Measurements from ENCODE around the gene CUEDC2. TPM values are rescaled to one million over a fixed set of nuclear protein-coding genes. Genes with fewer than 3 reads are reported as not detected.
"Not testable (repeated sequence)": the region's sequence is repeated elsewhere in the genome, so short reads cannot be mapped to it uniquely, and the experiment has no call there.

Gene CUEDC2
- total RNA-seq, 1 donor from 2014 or later = 72.9 TPM

DNA sequence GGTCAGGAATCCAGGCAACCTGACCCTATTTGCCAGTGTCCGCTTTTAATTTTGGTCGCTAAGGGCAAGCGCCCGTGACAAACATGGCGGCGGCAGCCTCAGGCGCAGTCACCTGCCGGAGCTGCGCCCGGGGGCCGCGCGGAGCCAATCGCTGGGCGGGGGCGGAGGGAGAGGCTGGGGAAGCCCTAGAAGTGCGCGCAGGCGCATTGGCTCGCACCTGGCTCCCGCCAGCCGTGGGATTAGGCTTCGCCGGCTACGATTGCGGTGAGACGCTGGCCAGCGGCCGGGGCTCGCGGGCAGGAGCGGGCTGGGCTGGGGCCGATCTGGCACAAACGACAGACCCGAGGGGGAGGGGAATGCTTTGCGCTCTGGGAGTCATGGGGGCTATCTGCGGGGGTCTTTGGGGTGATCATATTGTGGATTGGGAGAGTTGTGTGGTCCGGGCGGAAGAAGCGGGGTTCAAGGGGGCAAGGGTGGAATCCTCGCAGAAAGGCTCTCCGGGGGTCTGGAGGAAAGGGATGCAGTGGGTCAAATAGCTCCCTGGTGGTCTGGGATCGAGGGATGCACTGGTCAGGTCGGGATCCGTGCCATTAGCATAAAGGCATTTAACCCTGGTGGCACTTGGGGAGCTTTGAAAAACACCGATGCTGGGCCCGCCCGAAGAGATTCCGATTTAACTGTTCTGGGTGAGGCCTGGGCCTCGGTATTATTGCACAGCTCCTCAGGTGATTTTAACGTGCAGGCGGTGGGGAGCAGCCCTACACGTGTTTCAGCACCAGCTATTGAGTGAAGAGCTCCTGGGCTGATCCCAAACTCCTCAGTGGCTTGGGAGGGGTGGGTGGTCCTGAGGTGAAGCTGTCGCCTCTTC is 29.0 kb upstream of the CUEDC2 start:
- Mint-ChIP-seq H3K27me3 (ENCODE audit: unreplicated experiment) (peaks cover 7% of the 10 kb centered on the region), H3K36me3 (ENCODE audit: low read depth, unreplicated experiment) (peaks cover 4% of the 10 kb centered on the region), H3K27ac (ENCODE audit: unreplicated experiment) (peak overlapping the region; percentile 83), H3K4me1 (ENCODE audit: unreplicated experiment) (peaks cover 27% of the 10 kb centered on the region), H3K4me3 (ENCODE audit: unreplicated experiment) (peak overlapping the region; percentile 89), H3K9me3 (ENCODE audit: unreplicated experiment) (no peaks in the 10 kb centered on the region)
- TF ChIP-seq CTCF (IDR thresholded peaks at IDR 0.05; ENCODE audit: unreplicated experiment) = no peak
- DNase-seq (ENCODE audit: low spot score) = peak; percentile 93

GRCh38 chr10:102460836-102461186 is 28.4 kb upstream of the CUEDC2 start:
- no peaks in the 10 kb centered on the region for H3K9me3 Mint-ChIP-seq (ENCODE audit: unreplicated experiment)
- TF ChIP-seq CTCF (IDR thresholded peaks at IDR 0.05; ENCODE audit: unreplicated experiment) = no peak
- H3K27ac Mint-ChIP-seq (ENCODE audit: unreplicated experiment) = peak overlapping the region; percentile 83
- H3K4me1 Mint-ChIP-seq (ENCODE audit: unreplicated experiment) = peaks cover 27% of the 10 kb centered on the region
- peak overlapping the region; percentile 89 for H3K4me3 Mint-ChIP-seq (ENCODE audit: unreplicated experiment)
- no peak for DNase-seq (ENCODE audit: low spot score)
- H3K27me3 Mint-ChIP-seq (ENCODE audit: unreplicated experiment) = peaks cover 8% of the 10 kb centered on the region
- peaks cover 4% of the 10 kb centered on the region for H3K36me3 Mint-ChIP-seq (ENCODE audit: low read depth, unreplicated experiment)

GRCh38 chr10:102458656-102459055 is 26.3 kb upstream of the CUEDC2 start:
- H3K36me3 Mint-ChIP-seq (ENCODE audit: low read depth, unreplicated experiment) = peaks cover 4% of the 10 kb centered on the region
- peaks cover 26% of the 10 kb centered on the region for H3K4me1 Mint-ChIP-seq (ENCODE audit: unreplicated experiment)
- peaks cover 9% of the 10 kb centered on the region for H3K27me3 Mint-ChIP-seq (ENCODE audit: unreplicated experiment)
- no peak for TF ChIP-seq CTCF (IDR thresholded peaks at IDR 0.05; ENCODE audit: unreplicated experiment)
- no peaks in the 10 kb centered on the region for H3K9me3 Mint-ChIP-seq (ENCODE audit: unreplicated experiment)
- H3K4me3 Mint-ChIP-seq (ENCODE audit: unreplicated experiment) = peak overlapping the region; percentile 58
- no peak overlapping the region for H3K27ac Mint-ChIP-seq (ENCODE audit: unreplicated experiment)
- DNase-seq (ENCODE audit: low spot score) = no peak

DNA sequence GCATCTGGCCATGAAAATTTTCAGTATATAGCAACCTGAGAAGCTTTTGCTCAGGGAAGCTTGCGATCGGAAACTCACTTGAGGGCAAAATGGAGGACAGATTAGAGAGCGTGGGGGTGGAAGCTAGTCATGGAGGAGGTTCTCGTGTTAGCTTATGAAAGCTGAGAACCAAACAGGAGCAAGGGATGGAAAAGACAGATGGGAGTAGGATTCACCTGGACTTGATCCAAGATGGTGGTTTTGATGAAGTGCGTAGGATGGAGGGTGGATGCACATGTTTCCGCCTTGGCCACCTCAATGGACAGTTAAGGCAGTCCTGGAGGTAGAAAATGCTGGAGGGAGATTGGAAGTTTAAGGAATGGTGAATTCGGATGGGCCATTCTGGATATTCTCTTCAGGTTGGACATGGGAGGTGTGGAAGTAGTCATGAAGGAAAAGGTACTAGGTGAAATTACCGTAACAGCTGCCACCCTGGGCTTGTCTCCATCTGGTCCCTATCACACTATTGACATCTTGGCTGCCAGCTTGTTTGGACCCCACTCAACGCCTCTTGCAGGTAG is 25.3 kb upstream of the CUEDC2 start:
- Mint-ChIP-seq H3K27ac (ENCODE audit: unreplicated experiment) (no peak overlapping the region), H3K27me3 (ENCODE audit: unreplicated experiment) (peaks cover 6% of the 10 kb centered on the region), H3K36me3 (ENCODE audit: low read depth, unreplicated experiment) (peaks cover 6% of the 10 kb centered on the region), H3K4me3 (ENCODE audit: unreplicated experiment) (peak overlapping the region; percentile 3), H3K4me1 (ENCODE audit: unreplicated experiment) (peaks cover 19% of the 10 kb centered on the region), H3K9me3 (ENCODE audit: unreplicated experiment) (no peaks in the 10 kb centered on the region)
- no peak for DNase-seq (ENCODE audit: low spot score)
- TF ChIP-seq CTCF (IDR thresholded peaks at IDR 0.05; ENCODE audit: unreplicated experiment) = no peak

- Mint-ChIP-seq H3K27me3 (ENCODE audit: unreplicated experiment) (peaks cover 5% of the 10 kb centered on the region), H3K9me3 (ENCODE audit: unreplicated experiment) (no peaks in the 10 kb centered on the region), H3K36me3 (ENCODE audit: low read depth, unreplicated experiment) (peaks cover 4% of the 10 kb centered on the region), H3K4me1 (ENCODE audit: unreplicated experiment) (peaks cover 6% of the 10 kb centered on the region), H3K27ac (ENCODE audit: unreplicated experiment) (no peak overlapping the region), H3K4me3 (ENCODE audit: unreplicated experiment) (no peak overlapping the region)
- no peak for DNase-seq (ENCODE audit: low spot score)
- TF ChIP-seq CTCF (IDR thresholded peaks at IDR 0.05; ENCODE audit: unreplicated experiment) = no peak
Observed at GRCh38 chr10:102455893-102456471, 23.6 kb upstream of the CUEDC2 start.

DNA sequence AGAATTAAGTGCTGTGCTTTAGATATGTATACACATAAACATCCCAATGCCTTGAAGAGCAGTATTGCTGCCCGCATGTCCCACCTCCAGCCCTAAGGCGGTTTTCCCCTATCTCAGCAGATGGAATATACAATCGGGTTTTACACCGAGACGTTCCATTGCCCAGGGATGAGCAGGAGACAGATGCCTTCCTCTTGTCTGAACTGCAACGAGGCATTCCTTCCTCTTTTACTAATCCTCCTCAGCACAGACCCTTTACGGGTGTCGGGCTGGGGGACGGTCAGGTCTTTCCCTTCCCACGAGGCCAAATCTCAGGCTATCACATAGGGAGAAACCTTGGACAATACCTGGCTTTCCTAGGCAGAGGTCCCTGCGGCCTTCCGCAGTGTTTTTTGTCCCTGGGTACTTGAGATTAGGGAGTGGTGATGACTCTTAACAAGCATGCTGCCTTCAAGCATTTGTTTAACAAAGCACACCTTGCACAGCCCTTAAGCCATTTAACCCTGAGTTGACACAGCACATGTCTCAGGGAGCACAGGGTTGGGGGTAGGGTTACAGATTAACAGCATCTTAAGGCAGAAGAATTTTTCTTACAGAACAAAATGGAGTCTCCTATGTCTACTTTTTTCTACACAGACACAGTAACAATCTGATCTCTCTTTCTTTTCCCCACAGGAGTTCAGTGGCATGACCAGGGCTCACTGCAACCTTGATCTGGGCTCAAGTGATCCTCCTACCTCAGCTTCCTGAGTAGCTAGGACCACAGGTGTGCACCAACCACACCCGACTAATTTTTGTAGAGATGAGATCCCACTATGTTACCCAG is 22.5 kb upstream of the CUEDC2 start:
- not testable (repeated sequence) for H3K27me3 Mint-ChIP-seq (ENCODE audit: unreplicated experiment); H3K27ac Mint-ChIP-seq (ENCODE audit: unreplicated experiment); DNase-seq (ENCODE audit: low spot score); H3K4me3 Mint-ChIP-seq (ENCODE audit: unreplicated experiment); H3K4me1 Mint-ChIP-seq (ENCODE audit: unreplicated experiment); H3K36me3 Mint-ChIP-seq (ENCODE audit: low read depth, unreplicated experiment); H3K9me3 Mint-ChIP-seq (ENCODE audit: unreplicated experiment)
